HG03280 (cell line): ENCODE data around the gene REEP5.
A peak's percentile ranks its signal among the peaks of the same experiment; 100 is the strongest.

Experiments used
- ATAC-seq: cut with Tn5 transposase; IDR thresholded peaks from one replicate; pipeline ENCODE4 v1.9.1; 2021; ENCODE audit warnings: mild to moderate bottlenecking, moderate library complexity; ENCODE audit not compliant: unreplicated experiment

REEP5 gene

DNA sequence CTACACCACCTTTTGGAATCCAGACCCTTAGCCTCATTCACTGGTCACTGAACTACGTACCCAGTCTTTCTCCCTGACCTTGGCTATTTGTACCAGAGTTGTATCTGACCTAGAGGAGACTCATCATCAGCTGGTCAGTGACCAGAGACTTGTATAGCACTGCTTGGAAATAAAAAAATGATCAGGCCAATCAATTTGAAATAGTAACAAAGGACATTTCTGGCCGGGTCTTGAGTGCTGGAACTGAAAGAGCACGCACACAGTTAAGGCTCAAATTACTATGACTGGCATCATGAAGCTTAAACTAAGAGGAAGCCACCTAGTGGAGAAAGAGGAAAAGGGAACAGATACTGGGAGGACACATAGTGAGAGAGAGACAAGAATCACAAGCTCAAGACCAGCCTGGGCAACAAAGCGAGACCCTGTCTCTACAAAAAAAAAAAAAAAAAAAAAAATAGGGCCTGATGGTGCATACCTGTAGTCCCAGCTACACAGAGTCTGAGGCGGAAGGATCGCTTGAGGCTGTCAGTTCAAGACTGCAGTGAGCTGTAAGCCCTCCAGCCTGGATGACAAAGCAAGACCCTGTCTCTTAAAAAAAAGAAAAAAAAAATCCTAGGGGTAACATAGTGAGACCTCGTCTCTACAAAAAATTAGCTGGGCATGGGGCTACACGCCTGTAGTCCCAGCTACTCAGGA lies 73.8 kb downstream of the REEP5 start:
- ATAC-seq, result peak; percentile 99

DNA sequence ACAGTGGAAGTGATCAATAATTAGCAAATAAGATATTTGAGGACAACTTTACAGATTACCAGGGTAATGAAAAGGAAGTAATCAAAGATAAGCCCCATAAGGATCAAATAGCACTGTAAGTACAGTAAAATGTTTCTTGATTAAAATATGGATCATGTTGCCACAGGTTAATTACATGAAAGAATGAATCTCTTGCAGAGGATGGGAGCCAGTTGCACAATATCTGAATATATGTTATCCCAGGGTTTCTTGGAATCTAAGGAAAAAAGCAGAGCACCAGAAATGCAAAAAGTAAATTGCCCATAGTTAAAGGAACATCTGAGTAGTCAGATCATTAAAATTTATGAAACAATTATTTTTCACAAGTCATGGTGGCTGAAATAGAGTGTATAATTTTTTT lies 74.7 kb downstream of the REEP5 start:
- no peak for ATAC-seq

DNA sequence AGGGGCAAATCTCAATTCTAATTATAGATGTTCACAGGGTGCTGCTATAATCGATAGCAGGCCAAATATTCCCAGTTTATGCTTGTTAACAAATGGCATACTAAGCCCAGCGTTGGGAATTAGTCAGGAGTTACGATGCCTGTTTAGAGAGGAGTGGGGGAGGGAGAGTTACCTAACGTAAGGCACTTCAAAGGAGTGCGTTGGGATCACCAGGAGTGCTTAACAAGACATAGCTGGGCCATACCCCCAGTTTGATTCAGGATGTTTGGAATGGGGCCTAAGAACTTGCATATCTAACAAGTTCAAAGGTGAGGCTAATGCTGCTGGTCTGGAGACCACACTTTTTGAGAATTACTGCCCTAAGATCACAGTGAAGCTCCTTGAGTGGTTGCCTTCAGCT lies 75.5 kb downstream of the REEP5 start:
- ATAC-seq, result no peak

DNA sequence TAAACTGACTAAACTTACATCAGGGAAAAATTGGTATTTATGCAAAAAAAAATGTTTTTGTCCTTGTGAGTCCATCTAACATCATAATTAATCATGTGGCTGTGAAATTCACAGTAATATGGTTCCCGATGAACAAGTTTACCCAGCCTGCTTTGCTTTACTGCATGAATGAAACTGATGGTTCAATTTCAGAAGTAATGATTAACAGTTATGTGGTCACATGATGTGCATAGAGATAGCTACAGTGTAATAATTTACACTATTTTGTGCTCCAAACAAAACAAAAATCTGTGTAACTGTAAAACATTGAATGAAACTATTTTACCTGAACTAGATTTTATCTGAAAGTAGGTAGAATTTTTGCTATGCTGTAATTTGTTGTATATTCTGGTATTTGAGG lies 77.5 kb downstream of the REEP5 start:
- no peak for ATAC-seq

DNA sequence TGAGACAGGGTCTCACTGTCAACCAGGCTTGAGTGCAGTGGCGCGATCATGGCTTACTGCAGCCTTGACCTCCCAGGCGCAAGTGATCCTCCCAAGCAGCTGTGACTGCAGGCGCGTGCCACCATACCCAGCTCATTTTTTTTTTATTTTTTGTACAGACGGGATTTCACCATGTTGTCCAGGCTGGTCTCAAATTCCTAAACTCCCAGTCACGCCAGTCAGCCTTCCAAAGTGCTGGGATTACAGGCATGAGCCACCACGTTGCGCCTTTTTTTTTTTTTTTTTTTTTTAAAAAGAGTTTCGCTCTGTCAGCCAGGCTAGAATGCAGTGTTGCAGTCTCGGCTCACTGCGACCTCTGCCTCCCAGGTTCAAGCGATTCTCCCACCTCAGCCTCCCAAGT lies 88.1 kb downstream of the REEP5 start:
- ATAC-seq, result no peak

DNA sequence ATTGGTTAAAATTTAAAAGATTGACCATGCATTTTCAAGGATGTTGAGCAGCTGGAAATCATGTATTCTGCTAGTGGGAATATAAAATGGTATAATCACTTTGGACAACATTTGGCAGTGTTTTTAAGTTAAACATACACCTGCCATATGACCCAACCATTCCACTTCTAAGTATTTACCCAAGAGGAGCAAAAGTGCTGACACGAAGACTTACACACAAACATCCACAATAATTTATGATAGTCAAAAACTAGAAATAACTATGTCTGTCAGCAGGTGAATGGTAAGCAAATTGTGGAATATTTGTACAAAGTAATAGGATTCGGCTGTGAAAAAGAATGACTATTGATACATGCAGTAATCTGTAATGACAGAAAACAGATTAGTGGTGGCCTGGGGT lies 91.6 kb downstream of the REEP5 start:
- no peak for ATAC-seq
